Endothelial cell of umbilical vein (primary cell): Measurements from ENCODE around the gene OPTN. TPM values are rescaled to one million over a fixed set of nuclear protein-coding genes. Genes with fewer than 3 reads are reported as not detected.

ENCODE experiments used
- BruUV-seq: library from RNA; stranded (reverse); fragments of 400-500 nt; replicated peaks from 2 replicates; lab custom pipeline; 2021; lab: Mats Ljungman, UMichigan
- CTCF ChIA-PET: fragments of 300-600, 350-600 bp; sonication (Branson Sonifier 250); formaldehyde crosslinking; loops from one replicate; lab custom pipeline; 2021; ENCODE audit warnings: antibody characterized with exemption, inconsistent platforms; lab: Charles Lee
- POLR2A ChIA-PET: fragments of 300-600, 350-600 bp; sonication (Branson Sonifier 250); formaldehyde crosslinking; loops from one replicate; lab custom pipeline; 2021; ENCODE audit warnings: antibody characterized with exemption, inconsistent platforms; lab: Charles Lee
- DNase-seq: peaks from one replicate; pipeline ENCODE4 v3.0.0-alpha.2; 2011; ENCODE audit warnings: low read depth, low spot score
- FAIRE-seq: peaks from 2 replicates; lab custom pipeline; 2011; peaks lifted over from hg19 to GRCh38; lab: Jason Lieb, UNC
- H2AFZ ChIP-seq: 2 replicates; pipeline ENCODE4 v1.6.0; 2012; ENCODE audit warnings: low read depth, low read length, control low read depth, inconsistent platforms
- H3K27ac ChIP-seq: 2 replicates; pipeline ENCODE4 v1.5.1; 2011; ENCODE audit warnings: low read depth, mild to moderate bottlenecking, control low read depth, low read length, moderate library complexity; ENCODE audit not compliant: insufficient read depth
- H3K27me3 ChIP-seq, 2 experiments: 2 replicates each; pipeline versions ENCODE4 v1.6.0 to v1.6.1; 2011; ENCODE audit warnings: low read length in 2 of 2, mixed read lengths in 1 of 2; ENCODE audit not compliant: control insufficient read depth in 2 of 2, insufficient read depth in 2 of 2
- H3K36me3 ChIP-seq, 2 experiments: 2 replicates in 1 of 2; 3 replicates in 1 of 2; pipeline ENCODE4 v1.5.1; 2011; ENCODE audit warnings: low read length in 2 of 2, mild to moderate bottlenecking in 1 of 2, moderate library complexity in 1 of 2; ENCODE audit not compliant: control insufficient read depth in 2 of 2, insufficient read depth in 2 of 2; ENCODE audit errors: extremely low read depth in 1 of 2
- H3K4me1 ChIP-seq: 3 replicates; pipeline ENCODE4 v1.5.1; 2011; ENCODE audit warnings: mild to moderate bottlenecking, low read length; ENCODE audit not compliant: control insufficient read depth, insufficient read depth; ENCODE audit errors: extremely low read depth
- H3K4me2 ChIP-seq: 2 replicates; pipeline ENCODE4 v1.6.1; 2011; ENCODE audit warnings: low read length, control low read depth, mixed read lengths; ENCODE audit not compliant: insufficient read depth
- H3K4me3 ChIP-seq, 3 experiments: fragments of 200-600 bp in 1 of 3; sonication (generic), shearing (Covaris generic) in 1 of 3; replicated peaks in 1 of 3; 2 replicates each; pipeline ENCODE4 v1.5.1; 2011 to 2016; ENCODE audit warnings: control low read depth in 3 of 3, low read length in 3 of 3, mild to moderate bottlenecking in 2 of 3, inconsistent platforms in 1 of 3, low read depth in 1 of 3, moderate library complexity in 1 of 3; ENCODE audit not compliant: insufficient read depth in 1 of 3
- H3K79me2 ChIP-seq: 2 replicates; pipeline ENCODE4 v1.6.0; 2012; ENCODE audit warnings: low read length, inconsistent platforms; ENCODE audit not compliant: control insufficient read depth, insufficient read depth
- H3K9ac ChIP-seq: replicated peaks from 2 replicates; pipeline ENCODE3; 2011; ENCODE audit warnings: low read length, control low read depth; ENCODE audit not compliant: insufficient read depth; ENCODE audit errors: extremely low read depth
- H3K9me1 ChIP-seq: replicated peaks from 3 replicates; pipeline ENCODE4 v1.6.0; 2011; ENCODE audit warnings: mild to moderate bottlenecking, low read length; ENCODE audit not compliant: control insufficient read depth, insufficient read depth; ENCODE audit errors: extremely low read depth
- H3K9me3 ChIP-seq: replicated peaks from 2 replicates; pipeline ENCODE4 v1.5.1; 2012; ENCODE audit warnings: low read length, inconsistent platforms; ENCODE audit not compliant: control insufficient read depth, insufficient read depth
- H4K20me1 ChIP-seq: replicated peaks from 2 replicates; pipeline ENCODE3; 2011; ENCODE audit warnings: mild to moderate bottlenecking, low read length; ENCODE audit not compliant: control insufficient read depth, insufficient read depth; ENCODE audit errors: extremely low read depth
- CTCF ChIP-seq, 2 donors: IDR thresholded peaks; 1 replicate in 1 of 2; 2 replicates in 1 of 2; pipeline ENCODE4 v1.5.1; 2011; ENCODE audit warnings: low read length in 2 of 2, mild to moderate bottlenecking in 2 of 2, moderate library complexity in 2 of 2, control low read depth in 1 of 2, inconsistent platforms in 1 of 2, low read depth in 1 of 2; ENCODE audit not compliant: insufficient read depth in 1 of 2; ENCODE audit errors: extremely low read depth in 1 of 2
- EZH2 ChIP-seq: IDR thresholded peaks from 2 replicates; pipeline ENCODE4 v1.6.1; 2012; ENCODE audit warnings: borderline replicate concordance, low read depth, mild to moderate bottlenecking, moderate library complexity, low read length, inconsistent platforms; ENCODE audit not compliant: severe bottlenecking
- FOS ChIP-seq: IDR thresholded peaks from 2 replicates; pipeline ENCODE4 v1.6.1; 2011; ENCODE audit warnings: mild to moderate bottlenecking, low read length, moderate library complexity, borderline replicate concordance; ENCODE audit not compliant: insufficient read depth
- GATA2 ChIP-seq: IDR thresholded peaks from 2 replicates; pipeline ENCODE4 v1.7.0; 2011; ENCODE audit warnings: low read depth, mild to moderate bottlenecking, moderate library complexity, mixed read lengths, low read length; ENCODE audit not compliant: insufficient read length, insufficient read depth
- JUN ChIP-seq: IDR thresholded peaks from 2 replicates; pipeline ENCODE4 v1.6.1; 2011; ENCODE audit warnings: borderline replicate concordance, low read depth; ENCODE audit not compliant: insufficient read length, insufficient read depth
- MYC ChIP-seq: IDR thresholded peaks from one replicate; pipeline ENCODE4 v1.6.1; 2011; ENCODE audit warnings: mild to moderate bottlenecking, low read depth, low read length
- dilution Hi-C: fragments of 300-500 bp; cut with MboI; formaldehyde crosslinking; loops from one replicate; pipeline ENCODE4 v1.15.0; 2019; ENCODE audit warnings: low sequenced_read_pairs; ENCODE audit not compliant: extremely low pct_ligation_motif_present
- intact Hi-C: fragments of 100-400 bp; cut with micrococcal nuclease; formaldehyde crosslinking; loops from one replicate; pipeline ENCODE4 v1.10.0; 2022
- polyA plus RNA-seq, 4 experiments: library from polyadenylated mRNA; depleted of rRNA in 3 of 4; stranded (reverse) in 3 of 4; unstranded in 1 of 4; fragments of >200 nt; gene quantifications; 2 replicates each; pipeline versions ENCODE4 v1.2.1 to v1.2.3, GENCODE V29; 2011 to 2012; ENCODE audit warnings: missing spikeins in 1 of 4
- total RNA-seq: library from RNA; stranded (reverse); gene quantifications from 2 replicates; pipeline ENCODE4 v1.2.3, GENCODE V29; 2021
- TF ChIP-seq, protein P1 (sequence below): IDR thresholded peaks from 2 replicates; pipeline ENCODE4 v1.6.1; 2011; ENCODE audit not compliant: insufficient read depth, insufficient read length

The OPTN gene
- total and polyA plus RNA-seq, 2 donors (not counting 3 experiments of a cell fraction or from before 2014, with no cell fraction given), result 22.7 to 94.2 TPM

GRCh38 chr10:13089345-13089744, 10.6 kb upstream of the OPTN start:
- H3K4me1 ChIP-seq, result no peaks in the 10 kb centered on the region
- POLR2A ChIA-PET, result no interaction called here
- FAIRE-seq (no peak), DNase-seq (no peak)
- H2AFZ ChIP-seq, result no peak overlapping the region
- dilution Hi-C loops, result no loop called here
- no peaks in the 10 kb centered on the region for H4K20me1 ChIP-seq
- peaks cover 0 to 2% of the 10 kb centered on the region in 2 experiments for H3K27me3 ChIP-seq
- no peak overlapping the region for H3K27ac ChIP-seq
- H3K4me3 ChIP-seq, result no peak overlapping the region
- H3K4me2 ChIP-seq, result no peak overlapping the region
- no peak for TF ChIP-seq MYC
- no peak for TF ChIP-seq CTCF (IDR thresholded peaks at IDR 0.05; ENCODE audit: extremely low read depth in 1 of 2, insufficient read depth in 1 of 2, low read depth in 1 of 2, low read length in 2 of 2)
- no peak overlapping the region for H3K9ac ChIP-seq
- no TSS peak for BruUV-seq
- CTCF ChIA-PET, result no interaction called here
- H3K9me1 ChIP-seq, result no peaks in the 10 kb centered on the region
- H3K36me3 ChIP-seq, result no peaks in the 10 kb centered on the region
- intact Hi-C loops, result no loop called here
- no peaks in the 10 kb centered on the region for H3K9me3 ChIP-seq
- no peaks in the 10 kb centered on the region for H3K79me2 ChIP-seq

DNA sequence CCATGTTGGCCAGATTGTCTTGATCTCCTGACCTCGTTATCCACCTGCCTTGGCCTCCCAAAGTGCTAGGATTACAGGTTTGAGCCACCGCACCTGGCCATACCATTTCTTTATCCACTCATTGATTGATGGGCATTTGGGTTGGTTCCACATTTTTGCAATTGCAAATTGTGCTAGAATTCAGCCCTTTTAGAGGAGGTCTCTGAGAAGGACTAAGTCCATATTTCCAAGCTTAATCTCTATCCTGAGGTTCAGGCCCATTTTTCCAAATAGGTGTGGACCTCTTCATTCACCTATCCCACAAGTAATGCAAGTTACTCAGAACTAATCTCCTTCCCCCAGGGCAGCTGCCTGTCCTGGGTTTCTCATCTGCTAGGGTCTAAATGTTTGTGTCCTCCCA, 9.7 kb upstream of the OPTN start:
- TF ChIP-seq, protein P1, sequence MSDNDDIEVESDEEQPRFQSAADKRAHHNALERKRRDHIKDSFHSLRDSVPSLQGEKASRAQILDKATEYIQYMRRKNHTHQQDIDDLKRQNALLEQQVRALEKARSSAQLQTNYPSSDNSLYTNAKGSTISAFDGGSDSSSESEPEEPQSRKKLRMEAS, result no peak
- TF ChIP-seq JUN, result no peak
- no peak for TF ChIP-seq FOS
- no peak for TF ChIP-seq GATA2
- no peak for TF ChIP-seq EZH2
- TF ChIP-seq CTCF (IDR thresholded peaks at IDR 0.05; ENCODE audit: extremely low read depth in 1 of 2, insufficient read depth in 1 of 2, low read depth in 1 of 2, low read length in 2 of 2), result no peak
- no TSS peak for BruUV-seq
- Histone ChIP-seq H3K9me3 (no peaks in the 10 kb centered on the region), H3K27me3 (peaks cover 0 to 2% of the 10 kb centered on the region in 2 experiments), H3K27ac (no peak overlapping the region), H3K4me2 (no peak overlapping the region), H3K4me3 (no peak overlapping the region), H3K9ac (no peak overlapping the region), H2AFZ (no peak overlapping the region), H3K4me1 (no peaks in the 10 kb centered on the region), H3K36me3 (no peaks in the 10 kb centered on the region), H3K9me1 (no peaks in the 10 kb centered on the region), H3K79me2 (no peaks in the 10 kb centered on the region), H4K20me1 (no peaks in the 10 kb centered on the region)
- dilution Hi-C loops, result no loop called here
- FAIRE-seq, result no peak
- POLR2A ChIA-PET, result no interaction called here
- no peak for DNase-seq
- intact Hi-C loops, result no loop called here
- CTCF ChIA-PET, result no interaction called here
